ENCODE results near the gene LRRC3. TPM values are rescaled to one million over a fixed set of nuclear protein-coding genes. Genes with fewer than 3 reads are reported as not detected.
A peak's percentile ranks its signal among the peaks of the same experiment; 100 is the strongest.

The LRRC3 gene
- total RNA-seq, 4 donors from 2014 or later: 3.9 to 6.2 (median 4.7) TPM

GRCh38 chr21:44462086-44462833 lies 7.0 kb downstream of the LRRC3 start:
- WGBS: 70% methylated on average over 2 of the region's 25 CpGs
- Histone ChIP-seq H3K27me3 (no peaks in the 10 kb centered on the region), H3K9me3 (no peaks in the 10 kb centered on the region), H3K36me3 (no peaks in the 10 kb centered on the region), H3K27ac (no peak overlapping the region), H3K4me1 (no peaks in the 10 kb centered on the region), H3K4me3 (no peak overlapping the region)
- TF ChIP-seq POLR2AphosphoS5 (IDR thresholded peaks at IDR 0.05): no peak
- no peak for TF ChIP-seq POLR2A (IDR thresholded peaks at IDR 0.05)
- no peak for TF ChIP-seq CTCF (IDR thresholded peaks at IDR 0.05)
- TF ChIP-seq EP300 (IDR thresholded peaks at IDR 0.05): no peak
- peak in 1 of 2 donors; percentile 48 for DNase-seq (ENCODE audit: low spot score in 2 of 2)

GRCh38 chr21:44462834-44463200 lies 7.5 kb downstream of the LRRC3 start:
- H3K27me3 ChIP-seq: no peaks in the 10 kb centered on the region
- DNase-seq (ENCODE audit: low spot score in 2 of 2): peak; percentile 58 to 73
- H3K4me1 ChIP-seq: no peaks in the 10 kb centered on the region
- 86% methylated on average over 7 of the region's 11 CpGs for WGBS
- no peak overlapping the region for H3K27ac ChIP-seq
- TF ChIP-seq POLR2A (IDR thresholded peaks at IDR 0.05) (no peak), EP300 (IDR thresholded peaks at IDR 0.05) (no peak), POLR2AphosphoS5 (IDR thresholded peaks at IDR 0.05) (no peak), CTCF (IDR thresholded peaks at IDR 0.05) (no peak)
- H3K4me3 ChIP-seq: no peak overlapping the region
- H3K9me3 ChIP-seq: no peaks in the 10 kb centered on the region
- no peaks in the 10 kb centered on the region for H3K36me3 ChIP-seq

- Histone ChIP-seq H3K9me3 (no peaks in the 10 kb centered on the region), H3K4me1 (no peaks in the 10 kb centered on the region), H3K27me3 (no peaks in the 10 kb centered on the region), H3K36me3 (no peaks in the 10 kb centered on the region), H3K4me3 (no peak overlapping the region), H3K27ac (no peak overlapping the region)
- no peak for TF ChIP-seq CTCF (IDR thresholded peaks at IDR 0.05)
- 71% methylated on average over 30 of the region's 30 CpGs for WGBS
- peak; percentile 44 to 59 for DNase-seq (ENCODE audit: low spot score in 2 of 2)
These were observed 8.4 kb downstream of the LRRC3 start for GRCh38 chr21:44463724-44464123.

GRCh38 chr21:44464351-44464750 lies 9.0 kb downstream of the LRRC3 start:
- Histone ChIP-seq H3K9me3 (no peaks in the 10 kb centered on the region), H3K27me3 (no peaks in the 10 kb centered on the region), H3K27ac (no peak overlapping the region), H3K36me3 (no peaks in the 10 kb centered on the region), H3K4me1 (no peaks in the 10 kb centered on the region), H3K4me3 (no peak overlapping the region)
- DNase-seq (ENCODE audit: low spot score in 2 of 2): peak; percentile 48 to 75
- TF ChIP-seq EP300 (IDR thresholded peaks at IDR 0.05) (no peak), CTCF (IDR thresholded peaks at IDR 0.05) (no peak), POLR2A (IDR thresholded peaks at IDR 0.05) (no peak), POLR2AphosphoS5 (IDR thresholded peaks at IDR 0.05) (no peak)
- 89% methylated on average over 12 of the region's 12 CpGs for WGBS

- peak; percentile 44 to 68 for DNase-seq (ENCODE audit: low spot score in 2 of 2)
- no peaks in the 10 kb centered on the region for H3K27me3 ChIP-seq
- 92% methylated on average over 5 of the region's 16 CpGs for WGBS
- no peaks in the 10 kb centered on the region for H3K4me1 ChIP-seq
- TF ChIP-seq POLR2AphosphoS5 (IDR thresholded peaks at IDR 0.05) (no peak), CTCF (IDR thresholded peaks at IDR 0.05) (no peak), POLR2A (IDR thresholded peaks at IDR 0.05) (no peak), EP300 (IDR thresholded peaks at IDR 0.05) (no peak)
- no peaks in the 10 kb centered on the region for H3K36me3 ChIP-seq
- no peak overlapping the region for H3K27ac ChIP-seq
- H3K4me3 ChIP-seq: no peak overlapping the region
- no peaks in the 10 kb centered on the region for H3K9me3 ChIP-seq
These were observed 11.1 kb downstream of the LRRC3 start for GRCh38 chr21:44466351-44466954.

Data from suprapubic skin (tissue), 4 donors.